GM12892 (cell line): ENCODE data around the gene TMED6.

Experiments
- POLR2A ChIP-seq: IDR thresholded peaks from 2 replicates; pipeline ENCODE4 v1.6.1; 2011; ENCODE audit warnings: low read depth, low read length, control low read depth
- POLR2AphosphoS5 ChIP-seq: IDR thresholded peaks from 2 replicates; pipeline ENCODE4 v1.6.1; 2011; ENCODE audit warnings: low read depth, low read length, control low read depth
- TAF1 ChIP-seq: IDR thresholded peaks from 2 replicates; pipeline ENCODE4 v1.6.1; 2011; ENCODE audit warnings: low read depth, mild to moderate bottlenecking, control low read depth, low read length, borderline replicate concordance

DNA sequence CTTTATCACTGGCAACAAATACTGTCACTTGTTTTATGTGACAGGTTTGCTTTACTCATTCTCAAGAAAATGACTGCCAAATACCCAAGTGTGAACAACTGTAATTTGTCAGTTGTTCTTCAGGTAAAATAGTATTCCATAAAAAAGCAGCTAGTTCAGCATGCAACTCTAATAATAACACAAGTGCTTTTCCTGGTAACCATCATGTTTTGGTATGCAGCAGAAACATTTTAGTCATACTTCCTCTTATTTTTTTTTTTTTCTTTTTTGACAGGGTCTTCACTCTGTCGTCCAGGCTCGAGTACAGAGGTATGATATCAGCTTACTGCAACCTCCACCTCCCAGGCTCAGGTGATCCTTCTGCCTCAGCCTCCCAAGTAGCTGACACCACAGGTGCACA, 29.6 kb upstream of the TMED6 start:
- TF ChIP-seq POLR2AphosphoS5 (no peak), TAF1 (no peak), POLR2A (no peak)
